PC-3 (cell line): Measurements from ENCODE around the gene INSYN2A. TPM values are rescaled to one million over a fixed set of nuclear protein-coding genes. Genes with fewer than 3 reads are reported as not detected.

ENCODE experiments used
- ATAC-seq: fragments of 200-7000 bp; cut with Tn5 transposase; 2 replicates; pipeline ENCODE4 v1.9.1; 2020; ENCODE audit warnings: mild to moderate bottlenecking, moderate library complexity
- BruUV-seq: library from RNA; stranded (reverse); fragments of 400-500 nt; replicated peaks from 2 replicates; lab custom pipeline; 2021; lab: Mats Ljungman, UMichigan
- CTCF ChIA-PET: fragments of 300-600 bp; sonication (Branson Sonifier 250); formaldehyde crosslinking; loops from one replicate; lab custom pipeline; 2022; ENCODE audit warnings: antibody characterized with exemption; lab: Charles Lee
- POLR2A ChIA-PET: fragments of 300-600 bp; sonication (Branson Sonifier 250); formaldehyde crosslinking; loops from one replicate; lab custom pipeline; 2022; ENCODE audit warnings: antibody characterized with exemption; ENCODE audit not compliant: unreplicated experiment; lab: Charles Lee
- DNase-seq: peaks from one replicate; pipeline ENCODE4 v3.0.0-alpha.2; 2015
- H2AFZ ChIP-seq: fragments of 300-600 bp; sonication (generic); 2 replicates; pipeline ENCODE4 v1.6.0; 2016; ENCODE audit warnings: antibody characterized with exemption, low read length
- H3F3A ChIP-seq: fragments of 300-600 bp; sonication (generic); one replicate; pipeline ENCODE4 v1.6.0; 2017; ENCODE audit warnings: antibody characterized with exemption, low read length, control low read depth, mild to moderate bottlenecking; ENCODE audit not compliant: unreplicated experiment
- H3K27ac ChIP-seq: fragments of 300-600 bp; sonication (generic); 2 replicates; pipeline ENCODE4 v1.5.1; 2016; ENCODE audit warnings: mild to moderate bottlenecking, low read length
- H3K27me3 ChIP-seq: fragments of 300-600 bp; sonication (generic); 2 replicates; pipeline ENCODE4 v1.6.1; 2016; ENCODE audit warnings: low read length, mixed read lengths
- H3K36me3 ChIP-seq: fragments of 300-600 bp; sonication (generic); 2 replicates; pipeline ENCODE4 v1.6.1; 2016; ENCODE audit warnings: low read depth, mixed run types, low read length, mixed read lengths
- H3K4me1 ChIP-seq: fragments of 300-600 bp; sonication (generic); 2 replicates; pipeline ENCODE4 v1.5.1; 2016; ENCODE audit warnings: low read length; ENCODE audit not compliant: insufficient read depth
- H3K4me2 ChIP-seq: fragments of 300-600 bp; sonication (generic); 2 replicates; pipeline ENCODE4 v1.6.0; 2016; ENCODE audit warnings: low read length
- H3K4me3 ChIP-seq: fragments of 300-600 bp; sonication (generic); 2 replicates; pipeline ENCODE4 v1.5.1; 2016; ENCODE audit warnings: mild to moderate bottlenecking, low read length, mixed read lengths
- H3K79me2 ChIP-seq: fragments of 300-600 bp; sonication (generic); 2 replicates; pipeline ENCODE4 v1.6.1; 2017; ENCODE audit warnings: low read length, mixed read lengths
- H3K9ac ChIP-seq: fragments of 300-600 bp; sonication (generic); 2 replicates; pipeline ENCODE4 v1.6.0; 2016; ENCODE audit warnings: mild to moderate bottlenecking, low read length
- H3K9me2 ChIP-seq: fragments of 300-600 bp; sonication (generic); replicated peaks from 2 replicates; pipeline ENCODE4 v1.6.1; 2016; ENCODE audit warnings: mixed run types, low read length, mixed read lengths
- H3K9me3 ChIP-seq: fragments of 300-600 bp; sonication (generic); 2 replicates; pipeline ENCODE4 v1.6.1; 2016; ENCODE audit warnings: low read length, mixed read lengths
- H4K20me1 ChIP-seq: fragments of 300-600 bp; sonication (generic); 2 replicates; pipeline ENCODE4 v1.6.1; 2016; ENCODE audit warnings: low read length, mixed read lengths
- EZH2 ChIP-seq: fragments of 300-600 bp; sonication (generic); IDR thresholded peaks from one replicate; pipeline ENCODE4 v1.6.1; 2017; ENCODE audit warnings: antibody characterized with exemption, mild to moderate bottlenecking, low read length; ENCODE audit not compliant: unreplicated experiment
- EZH2phosphoT487 ChIP-seq: fragments of 300-600 bp; sonication (generic); IDR thresholded peaks from 2 replicates; pipeline ENCODE4 v1.6.1; 2018; ENCODE audit warnings: mild to moderate bottlenecking, antibody characterized with exemption, low read length, borderline replicate concordance
- intact Hi-C: fragments of 100-400 bp; cut with micrococcal nuclease; formaldehyde crosslinking; loops from 2 replicates; pipeline ENCODE4 v1.9.0; 2023
- total RNA-seq: library from RNA; depleted of rRNA; stranded (reverse); fragments of >200 nt; gene quantifications from 2 replicates; pipeline ENCODE4 v1.2.3, GENCODE V29; 2014
- TF ChIP-seq, protein P1 (sequence below): fragments of 300-600 bp; sonication (generic); conservative IDR thresholded peaks from 2 replicates; pipeline ENCODE4 v1.5.1; 2017; ENCODE audit warnings: antibody characterized with exemption, low read depth, mild to moderate bottlenecking, low read length

The INSYN2A gene
- total RNA-seq, 1 experiment from 2014 or later = not detected

DNA sequence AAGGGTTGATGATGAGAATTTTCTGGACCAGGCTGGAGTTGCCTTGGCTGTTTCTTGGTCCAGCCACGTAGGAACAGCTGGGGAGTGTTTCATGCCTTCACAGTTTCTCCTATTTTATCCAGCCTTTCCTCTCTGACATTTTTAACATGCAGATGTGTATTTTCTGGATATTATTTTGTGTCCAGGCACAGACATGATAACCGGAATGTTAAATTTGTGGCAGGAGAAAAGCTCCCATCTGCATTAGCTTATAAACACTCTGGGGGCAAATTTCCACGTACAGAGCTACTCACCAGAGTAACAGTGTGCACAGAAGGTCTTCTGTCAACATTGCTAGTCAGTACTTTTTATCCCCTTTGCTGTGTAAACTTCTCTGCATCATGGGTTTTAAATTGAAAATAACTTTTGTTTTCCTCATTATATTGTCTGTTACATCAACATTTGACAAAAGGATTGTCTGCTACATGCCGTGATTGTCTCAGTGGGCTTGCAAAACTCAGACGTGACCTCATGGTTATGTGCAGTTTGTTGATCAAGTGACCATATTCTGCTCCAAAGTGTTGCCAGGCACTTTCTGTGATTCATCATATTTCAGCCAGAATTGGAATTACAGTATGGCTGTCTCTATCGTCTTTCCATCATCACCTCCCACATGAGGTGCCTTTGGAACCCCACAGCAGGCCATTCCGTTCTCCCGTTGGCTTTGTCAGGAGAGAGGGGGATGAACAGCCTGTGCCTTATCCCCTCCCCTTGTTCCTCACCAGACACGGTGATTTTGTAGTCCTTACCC, 41.4 kb downstream of the INSYN2A start:
- no peaks in the 10 kb centered on the region for H3K36me3 ChIP-seq
- H3F3A ChIP-seq = no peaks in the 10 kb centered on the region
- H3K27ac ChIP-seq = no peak overlapping the region
- peaks cover 26% of the 10 kb centered on the region for H3K4me1 ChIP-seq
- BruUV-seq = no TSS peak
- DNase-seq (no peak), ATAC-seq (no peak)
- ChIA-PET POLR2A (no interaction called here), CTCF (no interaction called here)
- intact Hi-C loops = no loop called here
- no peak overlapping the region for H3K9ac ChIP-seq
- H3K9me3 ChIP-seq = no peaks in the 10 kb centered on the region
- H2AFZ ChIP-seq = no peak overlapping the region
- H4K20me1 ChIP-seq = no peaks in the 10 kb centered on the region
- no peaks in the 10 kb centered on the region for H3K79me2 ChIP-seq
- no peaks in the 10 kb centered on the region for H3K27me3 ChIP-seq
- H3K4me3 ChIP-seq = no peak overlapping the region
- no peaks in the 10 kb centered on the region for H3K9me2 ChIP-seq
- TF ChIP-seq, protein P1, sequence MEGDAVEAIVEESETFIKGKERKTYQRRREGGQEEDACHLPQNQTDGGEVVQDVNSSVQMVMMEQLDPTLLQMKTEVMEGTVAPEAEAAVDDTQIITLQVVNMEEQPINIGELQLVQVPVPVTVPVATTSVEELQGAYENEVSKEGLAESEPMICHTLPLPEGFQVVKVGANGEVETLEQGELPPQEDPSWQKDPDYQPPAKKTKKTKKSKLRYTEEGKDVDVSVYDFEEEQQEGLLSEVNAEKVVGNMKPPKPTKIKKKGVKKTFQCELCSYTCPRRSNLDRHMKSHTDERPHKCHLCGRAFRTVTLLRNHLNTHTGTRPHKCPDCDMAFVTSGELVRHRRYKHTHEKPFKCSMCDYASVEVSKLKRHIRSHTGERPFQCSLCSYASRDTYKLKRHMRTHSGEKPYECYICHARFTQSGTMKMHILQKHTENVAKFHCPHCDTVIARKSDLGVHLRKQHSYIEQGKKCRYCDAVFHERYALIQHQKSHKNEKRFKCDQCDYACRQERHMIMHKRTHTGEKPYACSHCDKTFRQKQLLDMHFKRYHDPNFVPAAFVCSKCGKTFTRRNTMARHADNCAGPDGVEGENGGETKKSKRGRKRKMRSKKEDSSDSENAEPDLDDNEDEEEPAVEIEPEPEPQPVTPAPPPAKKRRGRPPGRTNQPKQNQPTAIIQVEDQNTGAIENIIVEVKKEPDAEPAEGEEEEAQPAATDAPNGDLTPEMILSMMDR = no peak
- TF ChIP-seq EZH2 (no peak), EZH2phosphoT487 (no peak)
- H3K4me2 ChIP-seq = no peak overlapping the region

DNA sequence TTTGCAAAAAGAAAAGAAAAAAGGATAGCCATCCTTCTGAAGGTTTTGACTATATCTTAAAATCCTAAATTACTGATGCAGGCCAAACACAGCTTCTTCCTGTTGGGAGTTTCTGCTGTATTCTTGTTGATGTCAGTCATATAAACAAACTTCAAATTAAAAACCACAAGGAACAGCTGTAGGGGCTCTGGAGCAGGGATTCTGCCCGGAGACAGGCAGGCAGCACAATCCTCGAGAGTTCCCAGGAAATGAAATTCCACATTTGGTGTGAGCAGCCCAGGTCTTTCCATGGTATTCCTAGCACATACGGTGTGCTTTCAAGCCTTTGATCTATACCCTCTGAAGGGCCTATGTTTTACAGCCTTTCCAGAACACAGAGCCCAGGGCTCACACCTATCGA, 43.2 kb downstream of the INSYN2A start:
- CTCF ChIA-PET = no interaction called here

More for the DNA sequence above, 43.2 kb downstream of the INSYN2A start:
- H3K79me2 ChIP-seq = no peaks in the 10 kb centered on the region
- TF ChIP-seq EZH2 (no peak), EZH2phosphoT487 (no peak)
- TF ChIP-seq, protein P1 = no peak
- peaks cover 4% of the 10 kb centered on the region for H3F3A ChIP-seq
- no peaks in the 10 kb centered on the region for H3K27me3 ChIP-seq
- H3K4me3 ChIP-seq = no peak overlapping the region
- no peak overlapping the region for H2AFZ ChIP-seq
- no peaks in the 10 kb centered on the region for H3K9me3 ChIP-seq
- no peak for ATAC-seq
- POLR2A ChIA-PET = no interaction called here
- H3K4me1 ChIP-seq = peaks cover 43% of the 10 kb centered on the region
- H3K36me3 ChIP-seq = no peaks in the 10 kb centered on the region
- no peaks in the 10 kb centered on the region for H3K9me2 ChIP-seq
- no peak overlapping the region for H3K4me2 ChIP-seq
- no TSS peak for BruUV-seq
- intact Hi-C loops = no loop called here
- no peak overlapping the region for H3K27ac ChIP-seq
- no peak overlapping the region for H3K9ac ChIP-seq
- no peaks in the 10 kb centered on the region for H4K20me1 ChIP-seq
- DNase-seq = no peak
